ENCODE results near the gene ITGA11.

ITGA11 gene

DNA sequence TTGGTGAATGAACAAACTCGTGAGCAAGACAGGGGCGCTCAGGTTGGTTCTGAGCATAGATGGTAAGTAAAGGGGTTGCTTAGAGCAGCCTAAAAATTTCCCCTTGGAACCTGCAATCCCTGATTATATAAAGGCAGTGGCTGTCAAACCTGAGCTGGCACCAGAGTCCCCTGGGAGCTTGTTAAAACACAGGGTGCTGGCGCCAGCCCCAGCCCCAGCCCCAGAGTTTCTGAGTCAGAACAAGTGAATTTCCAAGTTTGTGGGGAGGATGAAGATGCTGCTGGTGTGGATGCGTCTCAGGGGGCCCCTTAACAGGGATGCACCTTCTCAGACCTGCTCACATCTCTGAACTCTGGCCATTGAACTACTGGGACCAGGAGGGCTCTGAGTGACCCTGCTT, 106.2 kb downstream of the ITGA11 start:
- ATAC-seq: no peak
- TF ChIP-seq, protein P1, sequence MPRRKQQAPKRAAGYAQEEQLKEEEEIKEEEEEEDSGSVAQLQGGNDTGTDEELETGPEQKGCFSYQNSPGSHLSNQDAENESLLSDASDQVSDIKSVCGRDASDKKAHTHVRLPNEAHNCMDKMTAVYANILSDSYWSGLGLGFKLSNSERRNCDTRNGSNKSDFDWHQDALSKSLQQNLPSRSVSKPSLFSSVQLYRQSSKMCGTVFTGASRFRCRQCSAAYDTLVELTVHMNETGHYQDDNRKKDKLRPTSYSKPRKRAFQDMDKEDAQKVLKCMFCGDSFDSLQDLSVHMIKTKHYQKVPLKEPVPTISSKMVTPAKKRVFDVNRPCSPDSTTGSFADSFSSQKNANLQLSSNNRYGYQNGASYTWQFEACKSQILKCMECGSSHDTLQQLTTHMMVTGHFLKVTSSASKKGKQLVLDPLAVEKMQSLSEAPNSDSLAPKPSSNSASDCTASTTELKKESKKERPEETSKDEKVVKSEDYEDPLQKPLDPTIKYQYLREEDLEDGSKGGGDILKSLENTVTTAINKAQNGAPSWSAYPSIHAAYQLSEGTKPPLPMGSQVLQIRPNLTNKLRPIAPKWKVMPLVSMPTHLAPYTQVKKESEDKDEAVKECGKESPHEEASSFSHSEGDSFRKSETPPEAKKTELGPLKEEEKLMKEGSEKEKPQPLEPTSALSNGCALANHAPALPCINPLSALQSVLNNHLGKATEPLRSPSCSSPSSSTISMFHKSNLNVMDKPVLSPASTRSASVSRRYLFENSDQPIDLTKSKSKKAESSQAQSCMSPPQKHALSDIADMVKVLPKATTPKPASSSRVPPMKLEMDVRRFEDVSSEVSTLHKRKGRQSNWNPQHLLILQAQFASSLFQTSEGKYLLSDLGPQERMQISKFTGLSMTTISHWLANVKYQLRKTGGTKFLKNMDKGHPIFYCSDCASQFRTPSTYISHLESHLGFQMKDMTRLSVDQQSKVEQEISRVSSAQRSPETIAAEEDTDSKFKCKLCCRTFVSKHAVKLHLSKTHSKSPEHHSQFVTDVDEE (CRISPR knock-in tag; IDR thresholded peaks at IDR 0.05): no peak
- TF ChIP-seq, protein P2, sequence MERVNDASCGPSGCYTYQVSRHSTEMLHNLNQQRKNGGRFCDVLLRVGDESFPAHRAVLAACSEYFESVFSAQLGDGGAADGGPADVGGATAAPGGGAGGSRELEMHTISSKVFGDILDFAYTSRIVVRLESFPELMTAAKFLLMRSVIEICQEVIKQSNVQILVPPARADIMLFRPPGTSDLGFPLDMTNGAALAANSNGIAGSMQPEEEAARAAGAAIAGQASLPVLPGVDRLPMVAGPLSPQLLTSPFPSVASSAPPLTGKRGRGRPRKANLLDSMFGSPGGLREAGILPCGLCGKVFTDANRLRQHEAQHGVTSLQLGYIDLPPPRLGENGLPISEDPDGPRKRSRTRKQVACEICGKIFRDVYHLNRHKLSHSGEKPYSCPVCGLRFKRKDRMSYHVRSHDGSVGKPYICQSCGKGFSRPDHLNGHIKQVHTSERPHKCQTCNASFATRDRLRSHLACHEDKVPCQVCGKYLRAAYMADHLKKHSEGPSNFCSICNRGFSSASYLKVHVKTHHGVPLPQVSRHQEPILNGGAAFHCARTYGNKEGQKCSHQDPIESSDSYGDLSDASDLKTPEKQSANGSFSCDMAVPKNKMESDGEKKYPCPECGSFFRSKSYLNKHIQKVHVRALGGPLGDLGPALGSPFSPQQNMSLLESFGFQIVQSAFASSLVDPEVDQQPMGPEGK (CRISPR knock-in tag; IDR thresholded peaks at IDR 0.05; ENCODE audit: borderline replicate concordance): no peak

DNA sequence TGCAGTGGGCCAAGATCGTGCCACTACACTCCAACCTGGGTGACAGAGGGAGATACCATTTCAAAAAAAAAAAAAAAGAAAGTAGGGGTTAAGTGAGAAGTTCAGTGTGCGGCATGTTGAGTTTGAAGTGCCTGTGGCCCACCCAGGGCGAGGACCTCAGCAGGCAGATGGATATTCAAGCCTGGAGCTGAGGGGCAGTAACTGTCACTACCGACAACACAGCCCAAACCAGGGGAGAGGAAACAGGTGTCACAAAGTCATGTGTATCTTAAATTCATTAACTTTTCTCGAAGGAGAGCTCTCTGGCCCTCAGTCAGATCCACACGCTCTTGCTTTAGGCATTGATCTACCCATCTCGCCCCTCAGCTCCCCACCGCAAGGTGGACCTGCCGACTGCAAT, 109.2 kb downstream of the ITGA11 start:
- ATAC-seq: no peak
- TF ChIP-seq ZFP30 (CRISPR knock-in tag; IDR thresholded peaks at IDR 0.05) (no peak), ZFP3 (CRISPR knock-in tag; IDR thresholded peaks at IDR 0.05) (no peak), ZNF70 (CRISPR knock-in tag; IDR thresholded peaks at IDR 0.05) (no peak), ISL1 (CRISPR knock-in tag; IDR thresholded peaks at IDR 0.05) (no peak), ZNF565 (CRISPR knock-in tag; conservative IDR thresholded peaks at IDR 0.05; ENCODE audit: low read depth) (no peak), TCF4 (CRISPR knock-in tag; IDR thresholded peaks at IDR 0.05; ENCODE audit: borderline replicate concordance) (no peak), PPARA (CRISPR knock-in tag; IDR thresholded peaks at IDR 0.05; ENCODE audit: borderline replicate concordance) (no peak), OSR1 (CRISPR knock-in tag; IDR thresholded peaks at IDR 0.05) (no peak)
- TF ChIP-seq, protein P1 (CRISPR knock-in tag; IDR thresholded peaks at IDR 0.05): no peak

DNA sequence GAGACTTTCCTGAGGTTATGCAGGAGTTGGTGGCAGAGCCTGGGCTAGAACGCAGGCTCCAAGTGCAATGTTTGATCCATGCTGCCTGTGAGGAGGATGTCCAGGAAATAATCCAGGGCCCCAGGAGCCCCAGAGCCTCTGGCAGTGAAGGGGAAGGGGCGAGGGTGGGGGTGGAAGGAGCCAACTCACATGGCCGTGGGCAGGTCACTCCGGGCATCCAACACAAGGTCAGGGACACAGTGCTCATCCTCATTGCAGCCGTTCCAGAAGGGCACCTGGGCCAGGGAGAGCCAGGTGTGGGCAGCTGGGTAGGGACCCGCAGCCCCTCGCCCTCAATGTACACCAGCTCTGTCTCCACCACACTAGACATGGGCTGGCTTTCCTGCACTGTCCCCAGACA, 110.7 kb downstream of the ITGA11 start:
- TF ChIP-seq, protein P1 (CRISPR knock-in tag; IDR thresholded peaks at IDR 0.05): no peak
- TF ChIP-seq PPARA (CRISPR knock-in tag; IDR thresholded peaks at IDR 0.05; ENCODE audit: borderline replicate concordance): no peak
- TF ChIP-seq ZNF565 (CRISPR knock-in tag; conservative IDR thresholded peaks at IDR 0.05; ENCODE audit: low read depth): no peak
- no peak for TF ChIP-seq ARNTL (CRISPR knock-in tag; IDR thresholded peaks at IDR 0.05; ENCODE audit: borderline replicate concordance, low read depth)
- no peak for TF ChIP-seq RARB (CRISPR knock-in tag; IDR thresholded peaks at IDR 0.05)
- TF ChIP-seq ZFP30 (CRISPR knock-in tag; IDR thresholded peaks at IDR 0.05): no peak
- no peak for TF ChIP-seq OSR1 (CRISPR knock-in tag; IDR thresholded peaks at IDR 0.05)
- TF ChIP-seq, protein P3, sequence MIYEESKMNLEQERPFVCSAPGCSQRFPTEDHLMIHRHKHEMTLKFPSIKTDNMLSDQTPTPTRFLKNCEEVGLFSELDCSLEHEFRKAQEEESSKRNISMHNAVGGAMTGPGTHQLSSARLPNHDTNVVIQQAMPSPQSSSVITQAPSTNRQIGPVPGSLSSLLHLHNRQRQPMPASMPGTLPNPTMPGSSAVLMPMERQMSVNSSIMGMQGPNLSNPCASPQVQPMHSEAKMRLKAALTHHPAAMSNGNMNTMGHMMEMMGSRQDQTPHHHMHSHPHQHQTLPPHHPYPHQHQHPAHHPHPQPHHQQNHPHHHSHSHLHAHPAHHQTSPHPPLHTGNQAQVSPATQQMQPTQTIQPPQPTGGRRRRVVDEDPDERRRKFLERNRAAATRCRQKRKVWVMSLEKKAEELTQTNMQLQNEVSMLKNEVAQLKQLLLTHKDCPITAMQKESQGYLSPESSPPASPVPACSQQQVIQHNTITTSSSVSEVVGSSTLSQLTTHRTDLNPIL (CRISPR knock-in tag; IDR thresholded peaks at IDR 0.05; ENCODE audit: low read depth): no peak
- no peak for TF ChIP-seq BACH2 (CRISPR knock-in tag; IDR thresholded peaks at IDR 0.05; ENCODE audit: borderline replicate concordance)
- TF ChIP-seq, protein P2 (CRISPR knock-in tag; IDR thresholded peaks at IDR 0.05; ENCODE audit: borderline replicate concordance): no peak
- TF ChIP-seq ZC3H10 (CRISPR knock-in tag; IDR thresholded peaks at IDR 0.05): no peak
- TF ChIP-seq TCF4 (CRISPR knock-in tag; IDR thresholded peaks at IDR 0.05; ENCODE audit: borderline replicate concordance): no peak
- ATAC-seq: no peak

Data from SK-N-SH treated with all-trans-retinoic acid at 6 μM for 48 hours (cell line).